ENCODE data around the gene GLYR1.

Gene GLYR1

GRCh38 chr16:4826980-4827379 is 20.1 kb downstream of the GLYR1 start:
- no peak overlapping the region for H3K4me3 ChIP-seq (ENCODE audit: low read depth, low read length)

DNA sequence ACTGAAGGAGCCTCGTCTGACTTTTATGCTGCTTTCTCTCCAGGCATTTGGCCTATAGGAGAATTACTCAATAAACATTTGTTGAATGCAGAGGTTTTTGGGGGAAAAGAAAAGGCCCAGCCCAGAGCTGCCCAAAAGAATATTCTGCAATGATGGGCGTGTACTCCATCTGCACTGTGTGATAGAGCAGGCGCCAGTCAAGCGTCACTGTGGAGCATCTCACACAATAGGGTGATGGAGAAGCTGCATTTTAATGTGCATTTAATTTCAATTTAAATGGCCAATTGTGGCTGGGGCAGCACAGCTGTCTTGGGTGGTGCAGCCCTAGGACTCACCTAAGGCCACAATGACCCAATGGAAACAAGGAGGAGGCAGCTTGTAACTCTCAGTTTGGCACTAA is 20.6 kb downstream of the GLYR1 start:
- H3K36me3 ChIP-seq, result peaks cover 90% of the 10 kb centered on the region
- H3K27ac ChIP-seq, result peak overlapping the region; percentile 72
- no peak for TF ChIP-seq CTCF (IDR thresholded peaks at IDR 0.05; ENCODE audit: low read depth, low read length)
- H3K9me3 ChIP-seq (ENCODE audit: severe bottlenecking), result no peaks in the 10 kb centered on the region
- DNase-seq, result no peak
- no peak overlapping the region for H3K4me3 ChIP-seq (ENCODE audit: low read depth, low read length)
- no peaks in the 10 kb centered on the region for H3K27me3 ChIP-seq (ENCODE audit: insufficient read depth, low read depth, severe bottlenecking)

More at GRCh38 chr16:4826980-4827379, 20.1 kb downstream of the GLYR1 start:
- Histone ChIP-seq H3K27me3 (ENCODE audit: insufficient read depth, low read depth, severe bottlenecking) (no peaks in the 10 kb centered on the region), H3K27ac (peak overlapping the region; percentile 28), H3K9me3 (ENCODE audit: severe bottlenecking) (no peaks in the 10 kb centered on the region), H3K36me3 (peaks cover 90% of the 10 kb centered on the region)
- TF ChIP-seq CTCF (IDR thresholded peaks at IDR 0.05; ENCODE audit: low read depth, low read length), result no peak
- no peak for DNase-seq

DNA sequence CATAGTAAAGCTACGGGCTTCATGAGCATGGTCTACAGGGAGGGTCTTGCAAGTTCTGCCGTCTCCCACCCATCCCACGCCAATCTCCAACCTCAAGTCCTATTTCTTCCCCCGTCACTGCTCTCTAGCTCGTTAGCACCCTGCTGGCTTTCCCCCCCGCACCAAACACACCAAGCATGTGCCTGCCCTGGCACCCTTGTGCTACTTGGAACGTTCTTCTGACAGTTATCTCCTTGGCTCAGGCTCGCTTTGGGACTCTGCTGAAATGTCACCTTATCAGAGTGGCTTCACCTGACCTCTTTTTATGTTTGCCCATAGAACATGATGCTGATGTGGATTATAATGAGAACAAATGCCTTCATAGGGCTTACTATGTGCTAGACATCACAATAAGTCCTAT is 21.9 kb downstream of the GLYR1 start:
- no peak for DNase-seq
- Histone ChIP-seq H3K36me3 (peaks cover 90% of the 10 kb centered on the region), H3K9me3 (ENCODE audit: severe bottlenecking) (no peaks in the 10 kb centered on the region), H3K27ac (peak overlapping the region; percentile 72), H3K4me3 (ENCODE audit: low read depth, low read length) (no peak overlapping the region), H3K27me3 (ENCODE audit: insufficient read depth, low read depth, severe bottlenecking) (no peaks in the 10 kb centered on the region)
- TF ChIP-seq CTCF (IDR thresholded peaks at IDR 0.05; ENCODE audit: low read depth, low read length), result no peak

DNA sequence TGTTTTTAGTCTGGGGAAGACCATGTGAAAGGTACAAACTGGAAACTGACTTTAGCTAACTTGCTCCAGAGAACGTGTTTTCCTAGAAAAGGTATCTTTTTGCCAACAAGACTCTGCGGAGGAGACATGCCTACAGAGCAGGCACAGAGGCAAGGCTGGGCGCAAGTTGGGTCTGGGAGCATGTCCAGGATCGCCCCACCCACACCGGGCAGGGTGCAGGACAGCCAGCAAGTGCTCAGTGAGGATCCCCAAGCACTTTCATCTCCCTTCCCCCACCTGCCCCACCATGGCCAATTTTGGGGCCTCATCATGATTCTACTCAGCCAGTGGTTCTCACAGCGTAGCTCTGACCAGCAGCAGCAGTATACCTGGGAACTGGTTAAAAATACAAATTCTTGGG is 26.4 kb downstream of the GLYR1 start:
- Histone ChIP-seq H3K9me3 (ENCODE audit: severe bottlenecking) (no peaks in the 10 kb centered on the region), H3K27ac (no peak overlapping the region), H3K4me3 (ENCODE audit: low read depth, low read length) (no peak overlapping the region), H3K36me3 (peaks cover 91% of the 10 kb centered on the region), H3K27me3 (ENCODE audit: insufficient read depth, low read depth, severe bottlenecking) (no peaks in the 10 kb centered on the region)
- DNase-seq, result no peak
- TF ChIP-seq CTCF (IDR thresholded peaks at IDR 0.05; ENCODE audit: low read depth, low read length), result no peak

DNA sequence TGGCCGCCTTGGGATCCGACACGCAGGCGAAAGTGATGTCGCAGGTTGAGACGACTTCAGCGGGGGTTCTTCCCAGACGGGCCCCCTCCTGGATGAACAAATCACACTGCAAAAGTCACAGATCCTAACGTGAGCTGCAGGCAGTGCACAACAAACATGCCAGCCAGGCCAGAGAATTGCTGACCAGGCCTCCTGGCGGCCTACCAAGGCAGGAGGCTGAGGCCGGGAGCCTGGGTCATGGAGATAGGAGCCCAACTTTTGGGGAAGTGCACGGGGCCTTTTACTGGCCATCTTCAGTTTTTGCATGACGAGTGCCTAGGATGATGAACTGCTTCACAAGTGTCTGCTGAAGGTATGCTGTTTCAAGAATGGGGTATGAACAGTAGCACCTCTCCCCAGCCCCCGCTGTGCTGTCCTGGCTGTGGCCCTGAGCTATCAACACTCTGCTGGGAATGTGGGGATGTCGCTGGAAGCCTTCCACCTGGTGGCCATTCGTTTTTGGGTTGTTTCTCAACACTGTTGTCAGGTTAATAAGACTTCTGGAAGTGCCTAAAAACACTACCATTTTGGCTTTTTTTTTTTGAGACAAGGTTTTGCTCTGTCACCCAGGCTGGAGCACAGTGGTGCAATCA is 32.4 kb downstream of the GLYR1 start:
- H3K36me3 ChIP-seq, result peaks cover 86% of the 10 kb centered on the region
- no peak overlapping the region for H3K27ac ChIP-seq
- TF ChIP-seq CTCF (IDR thresholded peaks at IDR 0.05; ENCODE audit: low read depth, low read length), result no peak

DNA sequence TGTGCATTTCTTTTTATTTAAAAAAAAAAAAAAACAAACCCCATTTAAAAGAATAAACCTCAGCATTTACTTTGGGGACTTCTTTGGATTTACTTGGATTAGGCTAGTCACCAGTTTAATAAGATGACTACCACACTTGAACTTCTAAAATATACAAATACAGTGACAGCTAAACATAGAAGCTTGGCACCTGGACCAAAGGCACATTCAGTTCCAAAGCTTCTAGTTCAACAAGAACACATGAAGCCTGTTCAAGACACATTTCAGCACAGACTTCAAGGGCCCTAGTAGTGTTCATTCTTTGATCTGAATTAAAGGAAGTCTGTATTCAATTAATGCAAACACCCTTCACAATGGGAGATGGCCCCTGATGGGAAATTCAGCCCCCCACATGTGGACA is 33.0 kb downstream of the GLYR1 start:
- no peak for TF ChIP-seq CTCF (IDR thresholded peaks at IDR 0.05; ENCODE audit: low read depth, low read length)
- no peak overlapping the region for H3K27ac ChIP-seq
- DNase-seq, result no peak
- no peaks in the 10 kb centered on the region for H3K9me3 ChIP-seq (ENCODE audit: severe bottlenecking)
- peaks cover 85% of the 10 kb centered on the region for H3K36me3 ChIP-seq
- H3K27me3 ChIP-seq (ENCODE audit: insufficient read depth, low read depth, severe bottlenecking), result no peaks in the 10 kb centered on the region
- no peak overlapping the region for H3K4me3 ChIP-seq (ENCODE audit: low read depth, low read length)

More for the DNA sequence above, 32.4 kb downstream of the GLYR1 start:
- no peaks in the 10 kb centered on the region for H3K27me3 ChIP-seq (ENCODE audit: insufficient read depth, low read depth, severe bottlenecking)
- H3K9me3 ChIP-seq (ENCODE audit: severe bottlenecking), result no peaks in the 10 kb centered on the region
- H3K4me3 ChIP-seq (ENCODE audit: low read depth, low read length), result no peak overlapping the region
- DNase-seq, result no peak
